Measurements from ENCODE around the gene PERM1.
"Not testable (repeated sequence)": the region's sequence is repeated elsewhere in the genome, so short reads cannot be mapped to it uniquely, and the experiment has no call there.

PERM1 gene

GRCh38 chr1:1017397-1018320 is 35.8 kb upstream of the PERM1 start:
- DNase-seq (ENCODE audit: low read depth): not testable (repeated sequence)

DNA sequence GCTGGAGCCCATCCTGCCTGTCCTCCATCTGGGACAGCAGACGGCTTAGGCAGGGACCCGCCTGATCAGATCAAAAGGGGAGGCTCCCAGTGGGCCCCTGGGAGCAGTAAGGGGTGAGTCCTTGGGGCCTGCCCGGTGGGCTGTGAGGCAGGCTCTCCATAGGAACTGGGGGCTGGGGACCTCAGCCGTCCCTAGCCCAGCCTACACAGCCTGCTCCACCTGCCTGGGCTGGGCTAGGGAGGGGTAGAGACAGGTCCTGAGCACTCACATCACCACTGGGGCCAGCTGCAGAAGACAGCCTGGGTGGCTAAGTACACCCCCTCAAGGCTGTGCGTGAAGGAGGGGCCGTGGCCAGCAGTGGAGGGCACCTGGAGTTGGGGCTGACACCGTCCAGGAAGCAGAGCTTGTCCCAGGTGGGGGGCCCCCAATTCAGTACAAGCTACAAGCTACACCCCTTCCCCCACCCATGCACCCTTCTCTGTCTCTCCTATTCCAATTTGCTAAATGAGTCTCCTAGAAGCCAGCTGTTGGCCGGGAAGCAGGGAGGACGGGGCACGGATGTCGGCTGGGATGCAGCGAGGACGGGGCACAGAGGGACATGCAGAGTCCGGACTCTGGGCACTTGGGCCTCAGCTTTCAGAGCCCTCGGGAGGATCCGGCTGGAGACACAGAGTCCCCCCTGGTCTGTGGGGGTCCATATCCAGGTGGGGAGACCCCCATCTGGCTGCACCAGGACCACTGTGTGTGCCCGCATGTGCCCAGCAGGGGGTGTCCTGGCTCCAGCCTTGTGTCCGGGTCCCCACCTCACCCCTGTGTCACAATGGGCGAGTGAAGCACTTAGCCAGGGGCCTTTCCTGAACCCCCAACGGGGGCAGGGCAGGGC is 33.1 kb upstream of the PERM1 start:
- DNase-seq (ENCODE audit: low read depth): no peak

- no peak for DNase-seq (ENCODE audit: low read depth)
Observed at GRCh38 chr1:1013922-1014648, 32.2 kb upstream of the PERM1 start.

- DNase-seq (ENCODE audit: low read depth): peak; percentile 77
Observed at GRCh38 chr1:1013105-1013921, 31.4 kb upstream of the PERM1 start, which contains the start of gene ISG15. Gene ISG15 (plus strand): TSS chr1:1013497. CDS start chr1:1013574, 77 bp downstream.

DNA sequence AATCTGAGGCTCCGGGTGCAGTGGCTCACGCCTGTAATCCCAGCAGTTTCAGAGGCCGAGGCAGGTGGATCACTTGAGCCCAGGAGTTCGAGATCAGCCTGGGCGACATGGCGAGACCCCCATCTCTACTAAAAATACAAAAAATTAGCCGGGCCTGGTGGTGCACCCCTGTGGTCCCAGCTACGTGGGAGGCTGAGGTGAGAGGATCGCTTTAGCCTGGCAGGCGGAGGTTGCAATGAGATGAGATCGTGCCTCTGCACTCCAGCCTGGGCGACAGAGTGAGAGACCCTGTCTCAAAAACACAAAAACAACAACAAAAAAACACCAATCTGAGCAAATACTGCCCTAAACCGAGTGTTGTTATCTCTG is 30.8 kb upstream of the PERM1 start:
- DNase-seq (ENCODE audit: low read depth): not testable (repeated sequence)

- no peak for DNase-seq (ENCODE audit: low read depth)
Observed at GRCh38 chr1:1011396-1011949, 29.6 kb upstream of the PERM1 start.

DNA sequence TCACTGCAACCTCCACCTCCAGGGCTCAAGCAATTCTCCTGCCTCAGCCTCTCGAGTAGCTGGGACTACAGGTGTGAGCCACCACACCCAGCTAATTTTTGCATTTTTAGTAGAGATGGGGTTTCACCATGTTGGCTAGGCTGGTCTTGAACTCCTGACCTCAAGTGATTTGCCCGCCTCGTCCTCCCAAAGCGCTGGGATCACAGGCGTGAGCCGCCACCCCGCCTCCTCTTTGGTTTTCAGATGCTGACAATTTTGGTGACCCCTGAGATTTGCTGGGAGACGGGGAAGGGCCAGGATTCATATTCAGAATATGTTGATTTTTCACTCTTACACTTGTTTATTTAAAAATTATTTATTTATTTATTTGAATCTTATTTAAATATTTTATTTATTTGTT is 28.2 kb upstream of the PERM1 start:
- not testable (repeated sequence) for DNase-seq (ENCODE audit: low read depth)

GRCh38 chr1:1006305-1007159 is 24.6 kb upstream of the PERM1 start:
- no peak for DNase-seq (ENCODE audit: low read depth)

DNA sequence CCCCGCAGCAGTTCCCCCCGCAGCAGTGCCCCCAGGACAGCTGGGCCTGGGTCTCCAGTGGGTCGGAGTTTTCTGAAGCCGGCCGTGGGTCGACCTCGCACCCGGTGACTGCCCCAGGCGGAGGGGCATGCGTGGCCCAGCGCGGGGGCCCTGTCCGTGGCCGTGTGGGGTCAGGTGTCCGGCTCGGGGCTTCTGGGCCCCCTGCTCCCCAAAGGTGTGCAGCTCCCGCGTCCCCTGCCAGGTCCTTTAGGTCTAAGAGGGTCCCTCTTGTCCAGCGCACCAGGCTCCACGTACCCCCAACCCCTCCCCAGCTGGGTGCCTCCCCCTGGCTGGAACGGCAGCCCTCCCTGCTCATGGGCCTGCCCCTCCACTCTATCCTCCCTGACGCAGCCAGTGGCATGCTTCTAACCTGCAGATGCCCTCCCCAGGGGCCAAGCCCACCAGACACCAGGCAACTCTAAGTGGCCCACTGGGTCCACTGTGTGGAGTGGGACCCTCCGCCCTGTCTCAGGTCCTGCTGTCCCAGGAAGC is 23.9 kb upstream of the PERM1 start:
- DNase-seq (ENCODE audit: low read depth): no peak

DNA sequence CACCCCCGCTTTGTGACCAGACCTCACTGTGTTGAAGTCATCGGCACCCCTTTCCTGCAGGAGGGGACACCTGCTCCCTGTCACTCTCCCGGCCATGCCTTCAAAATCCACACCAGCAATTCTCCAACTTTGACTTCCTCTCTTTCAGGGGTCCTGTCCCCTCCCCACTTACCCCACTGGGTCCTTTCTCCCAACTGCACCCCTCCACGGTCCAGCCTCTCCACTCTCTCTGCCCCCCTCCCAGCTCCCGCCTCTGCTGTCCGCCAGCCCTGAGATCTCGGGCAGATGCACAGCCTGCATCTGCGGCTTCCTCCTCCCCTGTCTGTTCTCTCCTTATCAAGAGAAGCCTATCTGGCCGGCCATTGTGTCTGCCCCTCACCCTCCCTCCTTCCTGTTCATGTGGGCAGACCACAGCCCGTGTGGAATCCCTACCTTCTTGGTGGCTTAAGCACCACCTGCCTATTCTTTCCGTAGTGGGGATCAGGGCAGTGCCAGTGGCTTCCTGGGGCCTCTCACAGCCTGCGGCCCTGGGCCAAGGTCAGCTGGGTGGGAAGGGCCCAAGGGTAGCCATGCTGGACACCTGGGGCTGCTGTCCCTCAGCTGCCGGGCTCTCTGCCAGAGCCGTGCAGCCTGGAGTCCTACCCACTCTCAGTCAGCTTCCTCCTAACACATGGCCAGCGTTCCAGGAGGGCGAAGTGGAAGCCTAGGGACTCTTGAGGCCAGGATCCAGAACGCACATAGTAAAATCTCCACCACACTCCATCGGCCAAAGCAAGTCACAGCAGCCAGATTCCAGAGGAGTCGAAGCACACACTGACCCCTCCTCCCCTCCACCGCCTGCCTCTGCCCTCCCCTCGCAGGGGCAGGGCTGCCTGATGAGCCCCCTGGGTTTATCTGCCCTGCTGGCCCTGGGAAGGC is 23.1 kb upstream of the PERM1 start:
- DNase-seq (ENCODE audit: low read depth): no peak

DNA sequence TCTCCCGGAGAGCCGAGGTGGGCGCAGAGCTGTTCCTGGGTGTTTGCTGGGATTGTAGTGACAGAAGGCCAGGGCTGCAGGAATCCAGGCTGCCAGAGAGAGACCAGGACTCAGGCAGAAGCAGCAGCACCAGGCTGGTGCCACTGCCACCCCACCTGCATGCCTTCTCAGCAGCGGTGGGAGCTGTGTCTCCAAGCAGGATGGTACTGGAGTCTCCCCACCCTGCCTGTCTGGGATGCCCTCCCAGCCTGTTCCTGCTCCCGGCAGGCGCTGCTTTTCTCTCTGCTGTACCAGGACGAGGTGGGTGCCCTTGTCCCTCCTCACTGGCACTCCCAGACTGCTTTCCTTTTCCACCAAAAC is 22.5 kb upstream of the PERM1 start:
- DNase-seq (ENCODE audit: low read depth): no peak

- no peak for DNase-seq (ENCODE audit: low read depth)
Observed at GRCh38 chr1:1003618-1004419, 21.9 kb upstream of the PERM1 start.

DNA sequence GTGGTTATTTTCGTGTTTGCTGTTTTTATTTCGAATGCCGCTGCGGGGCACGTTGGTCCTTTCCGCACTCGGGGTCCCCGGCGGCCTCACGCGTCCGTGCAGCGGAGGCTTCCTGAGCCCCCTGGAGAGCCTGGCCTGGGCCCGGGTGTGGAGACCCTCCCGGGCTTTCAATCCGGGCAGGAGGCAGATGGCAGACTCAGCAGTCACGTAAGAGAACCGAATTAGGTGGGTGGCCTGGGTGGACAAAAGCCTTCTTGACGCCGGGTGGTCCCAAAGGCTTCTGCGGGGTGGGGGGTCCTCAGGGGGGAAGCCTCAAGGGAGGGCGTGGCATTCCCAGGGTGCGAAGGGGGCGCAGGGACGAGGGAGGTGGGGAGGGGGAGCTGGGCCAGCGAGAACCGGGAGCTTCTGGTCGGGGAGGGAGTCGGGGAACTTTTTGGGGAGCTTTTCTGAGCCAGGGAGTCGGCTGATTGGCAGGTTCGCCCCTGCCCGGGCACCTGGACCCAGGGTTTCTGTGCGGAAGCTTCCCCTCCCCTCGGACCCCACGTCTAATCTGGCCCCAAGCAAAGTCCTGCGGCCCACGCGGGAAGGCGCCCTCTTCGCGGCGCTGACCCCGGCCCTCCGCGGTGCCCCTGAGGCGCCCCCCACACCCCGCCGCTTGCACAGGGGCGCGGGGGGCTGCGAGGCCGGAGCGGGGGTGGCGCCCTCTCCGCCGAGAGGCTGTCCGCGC is 19.3 kb upstream of the PERM1 start:
- DNase-seq (ENCODE audit: low read depth): no peak

DNA sequence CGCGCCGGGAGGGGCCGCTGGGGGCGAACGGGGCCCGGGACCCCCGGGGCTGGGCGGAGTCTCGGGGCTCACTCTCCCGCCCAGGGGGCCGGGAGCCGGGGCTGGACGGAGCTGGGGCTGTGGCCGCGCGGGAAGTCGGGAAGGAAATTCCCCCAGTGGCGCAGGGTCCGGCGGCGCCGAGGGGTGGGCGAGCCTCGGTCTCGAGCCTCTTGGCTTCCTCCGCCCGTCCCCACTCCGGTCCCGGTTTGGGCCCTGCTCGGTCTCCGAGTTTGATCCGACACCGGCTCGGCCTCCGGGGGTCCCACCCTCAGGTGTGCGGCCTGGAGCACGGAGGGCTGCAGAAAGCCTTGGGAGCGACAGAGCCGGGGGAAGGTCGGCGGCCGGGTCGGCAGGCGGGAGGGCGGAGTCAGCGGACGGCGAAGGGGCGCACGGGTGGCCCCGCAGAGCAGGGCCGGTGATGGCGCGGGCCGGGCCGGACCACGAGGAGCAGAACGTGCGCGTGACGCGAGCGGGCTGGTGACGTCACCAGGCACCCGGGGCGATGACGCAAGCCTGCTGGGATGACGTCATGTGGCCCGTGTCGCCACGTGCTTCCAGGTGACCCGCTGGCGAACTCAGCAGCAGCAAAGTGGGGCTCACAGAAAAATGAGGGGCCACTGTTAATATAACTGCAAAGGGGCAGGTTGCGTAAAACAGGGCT is 18.6 kb upstream of the PERM1 start:
- DNase-seq (ENCODE audit: low read depth): no peak

- DNase-seq (ENCODE audit: low read depth): peak; percentile 82
Observed at GRCh38 chr1:999725-1000356, 17.9 kb upstream of the PERM1 start, which contains the start of gene HES4. Gene HES4 (minus strand): TSS chr1:1000097. CDS start chr1:999973, 124 bp downstream.
